Smooth muscle cell (in vitro differentiated cells): ENCODE data around the gene PARD3B. TPM values are rescaled to one million over a fixed set of nuclear protein-coding genes. Genes with fewer than 3 reads are reported as not detected.

Source experiments
- DNase-seq: peaks from one replicate; lab custom pipeline; 2025; ENCODE audit not compliant: unreplicated experiment; lab: John Stamatoyannopoulos, UW
- H2AFZ ChIP-seq: fragments of 200-600 bp; sonication (generic); 2 replicates; pipeline ENCODE4 v1.6.0; 2016; ENCODE audit warnings: antibody characterized with exemption, low read depth, mild to moderate bottlenecking
- H3F3A ChIP-seq: fragments of 200-600 bp; sonication (generic); 2 replicates; pipeline ENCODE4 v1.6.0; 2017; ENCODE audit warnings: antibody characterized with exemption, low read depth
- H3K27ac ChIP-seq: fragments of 200-600 bp; sonication (generic); 2 replicates; pipeline ENCODE4 v1.5.1; 2016; ENCODE audit warnings: low read depth, mild to moderate bottlenecking
- H3K27me3 ChIP-seq: fragments of 200-600 bp; sonication (generic); 2 replicates; pipeline ENCODE4 v1.6.1; 2016; ENCODE audit warnings: low read depth, mild to moderate bottlenecking
- H3K36me3 ChIP-seq: fragments of 200-600 bp; sonication (generic); 2 replicates; pipeline ENCODE4 v1.5.1; 2016; ENCODE audit warnings: low read depth
- H3K4me1 ChIP-seq: fragments of 200-600 bp; sonication (generic); 2 replicates; pipeline ENCODE4 v1.5.1; 2016; ENCODE audit warnings: low read depth
- H3K4me2 ChIP-seq: fragments of 200-600 bp; sonication (generic); 2 replicates; pipeline ENCODE4 v1.6.0; 2016; ENCODE audit warnings: mild to moderate bottlenecking
- H3K4me3 ChIP-seq: fragments of 200-600 bp; sonication (generic); 2 replicates; pipeline ENCODE4 v1.5.1; 2016; ENCODE audit warnings: mild to moderate bottlenecking
- H3K79me2 ChIP-seq: fragments of 200-600 bp; sonication (generic); 2 replicates; pipeline ENCODE4 v1.6.0; 2016; ENCODE audit warnings: low read depth, mild to moderate bottlenecking
- H3K9ac ChIP-seq: fragments of 200-600 bp; sonication (generic); 2 replicates; pipeline ENCODE4 v1.6.0; 2016; ENCODE audit warnings: low read depth
- H3K9me3 ChIP-seq: fragments of 200-600 bp; sonication (generic); replicated peaks from 2 replicates; pipeline ENCODE4 v1.5.1; 2016; ENCODE audit warnings: low read depth
- H4K20me1 ChIP-seq: fragments of 200-600 bp; sonication (generic); 2 replicates; pipeline ENCODE4 v1.6.0; 2016; ENCODE audit warnings: low read depth
- CTCF ChIP-seq: fragments of 200-600 bp; sonication (generic); IDR thresholded peaks from 2 replicates; pipeline ENCODE4 v1.5.1; 2017; ENCODE audit warnings: borderline replicate concordance, mild to moderate bottlenecking, antibody characterized with exemption; ENCODE audit not compliant: insufficient read depth, poor library complexity, severe bottlenecking
- WGBS: methylation state at CpG from one replicate; pipeline ENCODE4 v1.1.7; 2016; ENCODE audit warnings: low lambda C conversion rate; 5-methylcytosine and 5-hydroxymethylcytosine counted together
- polyA plus RNA-seq: library from polyadenylated mRNA; unstranded; fragments of >200 nt; fragmentation: Nextera tagmentation; extraction: Ambion mirVana; gene quantifications from 2 replicates; pipeline ENCODE4 v1.2.1, GENCODE V29; 2016
- small RNA-seq: library from RNA; depleted of rRNA; stranded (forward); fragments of <200 nt; gene quantifications from one replicate; pipeline ENCODE3, GENCODE V24; 2014
- total RNA-seq: library from RNA; depleted of rRNA; stranded (reverse); fragments of >200 nt; gene quantifications from 2 replicates; pipeline ENCODE4 v1.2.3, GENCODE V29; 2014

PARD3B gene
- total and polyA plus RNA-seq, 2 experiments from 2014 or later = 3.3 to 12.2 TPM

DNA sequence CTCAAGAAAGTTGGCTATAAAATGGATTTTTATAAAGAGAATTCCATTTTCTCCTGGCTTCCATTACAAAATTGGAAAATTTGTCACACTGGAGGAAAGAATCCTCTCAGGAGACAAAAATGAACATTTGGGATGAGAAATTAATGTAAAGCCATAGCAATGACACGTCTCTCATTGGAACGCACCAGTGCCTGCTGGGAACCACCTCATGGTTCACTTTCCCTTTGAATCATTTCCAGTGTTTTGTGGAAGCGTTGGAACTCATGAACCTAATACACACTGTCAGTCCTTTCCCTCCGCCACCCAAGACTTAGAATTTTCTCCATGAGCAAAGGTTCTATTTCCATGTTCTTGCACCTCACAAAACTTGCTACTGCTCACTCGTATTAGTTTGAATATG, 1116.0 kb downstream of the PARD3B start:
- H3K4me3 ChIP-seq = no peak overlapping the region

DNA sequence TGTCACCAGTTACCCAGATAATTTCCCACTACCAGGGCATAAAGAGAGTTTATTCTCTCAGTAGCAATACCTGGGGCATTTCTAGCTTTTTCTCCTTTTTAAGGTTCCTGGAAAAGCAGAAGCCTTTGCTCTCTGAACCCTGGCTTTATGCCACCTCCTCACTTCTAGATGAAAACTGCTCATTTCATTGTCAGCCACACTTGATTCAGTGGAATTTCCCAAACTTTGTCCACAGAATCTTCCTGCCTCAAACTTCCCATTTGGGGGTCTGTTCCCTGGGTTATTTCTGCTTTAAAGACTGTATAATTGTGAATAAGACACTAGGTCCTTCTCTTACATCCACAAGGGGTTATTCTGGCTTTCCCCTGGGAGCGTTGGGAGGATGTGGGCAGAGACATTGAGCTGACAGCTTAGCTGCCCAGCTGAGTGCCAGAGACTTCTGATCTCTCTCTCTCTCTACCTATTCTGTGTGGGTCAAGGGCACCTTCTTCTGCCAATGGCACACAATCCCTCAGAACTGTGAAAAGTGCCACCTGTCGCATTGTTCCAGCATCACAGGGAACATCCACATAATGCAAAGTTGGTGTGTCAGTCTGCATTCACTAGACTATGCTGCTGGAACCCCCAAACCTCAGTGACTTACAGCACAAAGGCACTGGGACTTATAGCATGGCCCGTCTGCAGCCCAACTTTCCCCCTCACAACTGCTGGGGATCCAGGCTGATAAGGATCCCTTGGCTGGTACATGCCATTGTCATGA, 1117.1 kb downstream of the PARD3B start:
- no peak for TF ChIP-seq CTCF
- Histone ChIP-seq H2AFZ (no peak overlapping the region), H3K36me3 (no peaks in the 10 kb centered on the region), H3K27me3 (no peaks in the 10 kb centered on the region), H3K4me2 (no peak overlapping the region), H4K20me1 (no peaks in the 10 kb centered on the region), H3K79me2 (no peaks in the 10 kb centered on the region), H3F3A (peaks cover 6% of the 10 kb centered on the region), H3K27ac (no peak overlapping the region), H3K4me3 (no peak overlapping the region), H3K4me1 (no peaks in the 10 kb centered on the region), H3K9ac (no peak overlapping the region), H3K9me3 (no peaks in the 10 kb centered on the region)
- DNase-seq = no peak
- 85% methylated on average over 3 of the region's 3 CpGs for WGBS

More for the DNA sequence above, 1116.0 kb downstream of the PARD3B start:
- 85% methylated on average over 5 of the region's 5 CpGs for WGBS
- Histone ChIP-seq H3K4me1 (no peaks in the 10 kb centered on the region), H4K20me1 (no peaks in the 10 kb centered on the region), H3K27ac (peak overlapping the region; percentile 84), H3K9me3 (no peaks in the 10 kb centered on the region), H3K79me2 (no peaks in the 10 kb centered on the region), H3K9ac (peak overlapping the region; percentile 63), H3K27me3 (no peaks in the 10 kb centered on the region), H3F3A (peaks cover 6% of the 10 kb centered on the region), H2AFZ (no peak overlapping the region), H3K4me2 (peak overlapping the region; percentile 70), H3K36me3 (no peaks in the 10 kb centered on the region)
- no peak for DNase-seq
- no peak for TF ChIP-seq CTCF

DNA sequence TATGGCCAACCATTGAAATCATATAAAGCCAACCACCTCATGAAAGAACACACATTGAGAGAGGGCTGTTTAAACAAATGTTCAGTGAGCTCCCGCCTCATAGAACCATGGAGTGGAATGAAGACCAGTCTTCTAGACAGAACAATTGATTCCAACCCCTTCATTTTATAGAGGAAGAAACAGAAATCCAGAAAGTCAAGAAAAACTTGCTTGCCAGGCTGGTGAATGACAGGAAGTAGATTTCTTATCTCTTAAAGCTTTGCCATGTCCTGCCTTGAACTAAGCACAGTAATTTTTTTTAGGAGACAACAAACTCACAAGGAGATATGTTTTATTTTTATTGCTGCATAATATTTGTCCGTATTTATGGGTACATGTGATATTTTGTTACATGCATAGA, 1120.5 kb downstream of the PARD3B start:
- Histone ChIP-seq H3F3A (peaks cover 4% of the 10 kb centered on the region), H3K4me2 (no peak overlapping the region), H3K9ac (no peak overlapping the region), H4K20me1 (no peaks in the 10 kb centered on the region), H3K27ac (no peak overlapping the region), H3K79me2 (no peaks in the 10 kb centered on the region), H3K9me3 (no peaks in the 10 kb centered on the region), H3K4me1 (peaks cover 6% of the 10 kb centered on the region), H3K27me3 (no peaks in the 10 kb centered on the region), H3K4me3 (no peak overlapping the region), H2AFZ (no peak overlapping the region), H3K36me3 (no peaks in the 10 kb centered on the region)
- no peak for TF ChIP-seq CTCF
- no peak for DNase-seq
- WGBS = 81% methylated on average over 2 of the region's 2 CpGs

Small RNA genes lying within 50 kb of the gene (small RNA-seq; reads per million reads assigned to genes)
- not detected for gene AC008171.1
